Subcutaneous adipose tissue (tissue), 4 donors: ENCODE data around the gene BRDT. TPM values are rescaled to one million over a fixed set of nuclear protein-coding genes. Genes with fewer than 3 reads are reported as not detected.

ENCODE experiments used
- total RNA-seq, 4 donors: library from RNA; depleted of rRNA; stranded (reverse); fragments of >200 nt; gene quantifications; one replicate each; pipeline ENCODE4 v1.1.0, GENCODE V29; 2016
- TF ChIP-seq, protein P1 (sequence below): fragments of 450-650 bp; IDR thresholded peaks from one replicate; pipeline ENCODE4 v1.5.1; 2016; ENCODE audit warnings: low read depth, mild to moderate bottlenecking, control low read depth, antibody characterized with exemption, moderate library complexity

Gene BRDT
- total RNA-seq, 4 donors from 2014 or later, result 1.8 TPM; not detected in 3

DNA sequence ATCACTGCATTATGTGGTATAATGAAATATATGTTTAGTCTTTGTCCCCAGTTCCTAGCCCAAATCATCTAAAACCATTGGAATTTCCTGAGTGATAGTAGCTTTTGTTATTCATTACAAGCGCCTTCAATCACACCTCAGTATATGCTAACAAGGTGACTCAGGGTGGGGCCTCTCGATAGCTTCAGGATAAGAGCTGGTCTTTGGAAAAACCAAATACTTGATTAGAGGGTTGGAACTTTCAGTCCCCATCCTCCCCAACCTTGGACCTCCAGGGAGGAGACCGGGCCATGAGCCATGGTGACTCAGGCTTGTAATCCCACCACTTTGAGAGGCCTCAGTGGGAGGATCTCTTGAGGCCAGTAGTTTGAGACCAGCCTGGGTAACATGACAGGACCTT is 5.1 kb upstream of the BRDT start:
- TF ChIP-seq, protein P1, sequence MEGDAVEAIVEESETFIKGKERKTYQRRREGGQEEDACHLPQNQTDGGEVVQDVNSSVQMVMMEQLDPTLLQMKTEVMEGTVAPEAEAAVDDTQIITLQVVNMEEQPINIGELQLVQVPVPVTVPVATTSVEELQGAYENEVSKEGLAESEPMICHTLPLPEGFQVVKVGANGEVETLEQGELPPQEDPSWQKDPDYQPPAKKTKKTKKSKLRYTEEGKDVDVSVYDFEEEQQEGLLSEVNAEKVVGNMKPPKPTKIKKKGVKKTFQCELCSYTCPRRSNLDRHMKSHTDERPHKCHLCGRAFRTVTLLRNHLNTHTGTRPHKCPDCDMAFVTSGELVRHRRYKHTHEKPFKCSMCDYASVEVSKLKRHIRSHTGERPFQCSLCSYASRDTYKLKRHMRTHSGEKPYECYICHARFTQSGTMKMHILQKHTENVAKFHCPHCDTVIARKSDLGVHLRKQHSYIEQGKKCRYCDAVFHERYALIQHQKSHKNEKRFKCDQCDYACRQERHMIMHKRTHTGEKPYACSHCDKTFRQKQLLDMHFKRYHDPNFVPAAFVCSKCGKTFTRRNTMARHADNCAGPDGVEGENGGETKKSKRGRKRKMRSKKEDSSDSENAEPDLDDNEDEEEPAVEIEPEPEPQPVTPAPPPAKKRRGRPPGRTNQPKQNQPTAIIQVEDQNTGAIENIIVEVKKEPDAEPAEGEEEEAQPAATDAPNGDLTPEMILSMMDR, result no peak

DNA sequence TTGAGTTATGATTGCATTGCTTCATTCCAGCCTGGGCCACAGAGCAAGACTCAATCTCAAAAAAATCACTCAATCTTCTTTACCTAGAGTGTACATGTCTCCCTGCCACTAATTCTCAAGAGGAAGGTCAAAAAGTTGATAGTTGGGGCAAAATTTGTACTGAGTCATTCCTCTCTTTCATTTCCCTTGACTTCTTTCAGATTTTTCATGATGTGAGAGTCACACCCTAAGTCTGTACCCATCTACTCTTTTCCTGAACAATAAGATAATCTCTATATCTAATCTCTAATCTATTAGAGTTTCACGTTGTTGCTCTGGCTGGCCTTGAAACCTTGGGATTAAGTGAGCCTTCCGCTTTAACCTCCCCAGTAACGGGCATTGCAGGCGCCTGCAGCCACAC is 1.1 kb upstream of the BRDT start:
- TF ChIP-seq, protein P1, result no peak

DNA sequence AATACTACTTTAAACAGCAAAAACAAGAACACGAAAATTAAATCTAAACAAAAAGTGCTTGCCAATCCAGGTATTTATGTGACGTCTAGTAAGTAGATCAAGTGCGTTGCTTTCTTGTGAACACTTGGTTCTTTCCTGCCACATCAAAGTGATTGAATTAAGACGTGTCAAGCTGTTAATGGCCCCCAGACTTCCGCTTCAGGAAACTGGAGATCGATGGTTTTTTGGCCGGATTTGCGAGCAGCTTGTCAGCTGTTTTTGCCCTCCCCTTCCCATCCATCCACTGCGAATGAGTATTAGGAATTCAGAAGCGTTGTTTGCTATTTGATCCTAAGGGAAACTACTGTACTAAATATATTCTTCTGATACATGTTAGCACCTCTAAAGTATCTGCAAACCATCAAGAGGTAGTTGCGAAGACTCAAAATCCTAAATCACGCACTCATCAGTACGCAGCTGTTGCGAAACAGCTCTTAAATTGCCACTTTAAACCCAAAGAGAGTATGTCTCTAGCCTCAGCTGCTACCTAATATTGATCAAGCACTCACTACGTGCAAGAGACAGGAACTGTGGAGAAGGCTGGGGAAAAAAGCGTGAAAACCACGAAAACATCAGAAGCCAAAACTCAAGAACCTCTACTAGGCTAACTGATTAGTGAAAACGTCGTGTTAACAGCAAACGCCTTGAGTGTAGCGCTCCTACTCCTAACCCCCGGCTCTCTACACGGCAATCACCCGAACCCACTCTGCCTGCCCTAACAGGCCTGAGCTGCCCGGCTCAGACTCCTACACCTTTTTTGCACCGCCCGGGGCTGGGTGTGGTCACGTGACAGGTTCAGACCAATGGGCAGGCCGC is 473 bp upstream of the BRDT start:
- TF ChIP-seq, protein P1, result no peak

DNA sequence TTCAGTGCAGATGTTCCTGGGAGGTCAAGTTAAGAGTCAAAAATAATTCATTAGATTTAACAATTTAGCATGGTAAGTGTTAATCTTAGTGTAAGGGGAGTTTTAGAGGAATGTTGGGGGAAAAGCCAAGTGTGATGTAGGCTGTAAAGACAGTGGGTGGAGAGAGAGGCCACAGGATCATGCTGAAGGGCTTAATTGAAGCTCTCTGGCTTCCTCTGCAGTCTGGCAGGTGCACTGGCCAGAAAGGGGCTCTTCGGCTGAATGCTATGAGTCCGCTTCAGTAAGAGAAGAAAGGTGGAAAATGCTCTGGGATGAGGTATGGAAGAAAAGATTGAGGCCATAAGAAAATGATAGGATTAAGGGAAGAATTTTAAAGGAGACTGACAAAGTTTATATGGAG is 3.0 kb downstream of the BRDT start:
- TF ChIP-seq, protein P1, result no peak

DNA sequence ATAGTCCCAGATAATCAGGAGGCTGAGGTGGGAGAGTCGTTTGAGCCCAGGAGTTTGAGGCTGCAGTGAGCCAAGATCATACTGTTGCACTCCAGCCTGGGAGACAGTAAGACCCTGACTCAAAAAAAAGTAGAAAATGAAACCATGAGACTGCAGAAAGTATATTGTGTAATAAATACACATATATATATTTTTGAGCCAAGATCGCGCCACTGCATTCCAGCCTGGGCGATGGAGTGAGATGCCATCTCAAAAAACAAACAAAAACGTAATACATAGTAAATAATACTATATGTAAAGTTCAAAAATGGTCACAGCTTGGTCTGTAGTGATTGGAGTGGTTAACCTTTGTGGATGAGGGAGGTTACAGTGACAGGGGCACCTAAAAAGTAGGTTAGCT is 9.7 kb downstream of the BRDT start:
- TF ChIP-seq, protein P1, result no peak

DNA sequence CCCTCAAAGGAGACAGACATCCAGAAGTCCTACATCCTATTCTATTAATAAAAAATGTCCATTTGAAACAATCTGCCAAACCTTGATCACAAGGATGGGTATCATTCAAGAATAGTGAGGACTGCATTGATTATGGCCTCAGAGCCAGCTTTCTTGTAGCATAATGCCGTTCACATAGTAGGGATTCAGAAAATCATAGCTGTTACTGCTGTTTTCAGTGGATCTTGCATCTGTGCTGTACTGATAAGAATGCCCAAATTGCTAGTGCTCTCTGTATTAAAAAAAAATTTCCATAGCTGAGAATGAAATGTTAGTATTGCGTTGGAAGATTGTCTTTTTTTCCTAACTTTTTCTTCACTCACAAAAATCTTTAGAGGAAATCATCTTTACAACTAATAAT is 19.1 kb downstream of the BRDT start:
- TF ChIP-seq, protein P1, result no peak

DNA sequence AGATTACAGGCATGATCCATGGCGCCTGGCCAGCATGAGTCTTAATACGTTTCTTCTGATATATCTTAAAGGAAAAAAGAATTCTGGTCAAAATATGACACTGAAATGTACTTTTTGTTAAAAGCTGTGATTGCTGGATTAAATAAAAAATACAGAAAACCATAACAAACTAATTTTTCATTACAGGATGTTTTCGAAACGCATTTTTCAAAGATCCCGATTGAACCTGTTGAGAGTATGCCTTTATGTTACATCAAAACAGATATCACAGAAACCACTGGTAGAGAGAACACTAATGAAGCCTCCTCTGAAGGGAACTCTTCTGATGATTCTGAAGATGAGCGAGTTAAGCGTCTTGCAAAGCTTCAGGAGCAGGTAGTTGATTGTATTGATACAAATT is 30.2 kb downstream of the BRDT start:
- TF ChIP-seq, protein P1, result no peak
